GM12891 (cell line): Measurements from ENCODE around the gene FGF12.

Source experiments
- POLR2A ChIP-seq: IDR thresholded peaks from 2 replicates; pipeline ENCODE4 v1.6.1; 2011; ENCODE audit warnings: low read depth, low read length, control low read depth
- POLR2AphosphoS5 ChIP-seq: IDR thresholded peaks from 2 replicates; pipeline ENCODE4 v1.6.1; 2011; ENCODE audit warnings: low read depth, low read length, control low read depth
- TAF1 ChIP-seq: IDR thresholded peaks from 2 replicates; pipeline ENCODE4 v1.6.1; 2011; ENCODE audit warnings: low read depth, low read length, control low read depth

DNA sequence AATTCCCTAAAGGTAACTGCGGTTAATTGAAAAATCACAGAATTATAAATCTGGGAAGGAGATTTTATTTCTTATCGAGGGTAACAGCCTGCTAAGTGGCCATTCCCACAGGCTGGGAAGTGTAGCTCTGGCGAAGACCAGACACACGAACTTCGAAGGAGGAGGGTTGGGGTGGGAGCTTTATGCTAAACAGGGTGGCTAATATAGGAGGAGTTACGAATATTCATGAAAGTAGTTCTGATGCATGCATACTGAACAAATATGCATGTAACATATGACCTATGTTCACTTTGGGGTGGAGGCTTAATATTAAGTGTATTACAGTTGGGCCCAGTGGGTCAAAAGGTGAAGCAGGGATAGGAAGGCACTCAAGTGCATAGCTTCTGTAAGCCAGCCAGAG is 221.6 kb downstream of the FGF12 start:
- TF ChIP-seq TAF1 (no peak), POLR2A (no peak), POLR2AphosphoS5 (no peak)
